GM23338 (cell line): ENCODE data around the gene TBC1D3B. TPM values are rescaled to one million over a fixed set of nuclear protein-coding genes. Genes with fewer than 3 reads are reported as not detected.
"Not testable (repeated sequence)": the region's sequence is repeated elsewhere in the genome, so short reads cannot be mapped to it uniquely, and the experiment has no call there.

Experiments used
- ATAC-seq: fragments of 200-7000 bp; cut with Tn5 transposase; 3 replicates; pipeline ENCODE4 v1.9.1; 2020
- DNase-seq: peaks from one replicate; pipeline ENCODE4 v3.0.0-alpha.2; 2015; ENCODE audit warnings: low spot score
- H2AFZ ChIP-seq: fragments of 200-600 bp; sonication (generic); 2 replicates; pipeline ENCODE4 v1.8.0; 2016; ENCODE audit warnings: antibody characterized with exemption, mild to moderate bottlenecking, moderate library complexity
- H3F3A ChIP-seq: fragments of 200-600 bp; sonication (generic); replicated peaks from 2 replicates; pipeline ENCODE4 v1.8.0; 2017; ENCODE audit warnings: antibody characterized with exemption, mixed run types, low read depth
- H3K27ac ChIP-seq: fragments of 200-600 bp; sonication (generic); 2 replicates; pipeline ENCODE4 v1.6.1; 2016; ENCODE audit warnings: low read depth
- H3K27me3 ChIP-seq: fragments of 200-600 bp; sonication (generic); 2 replicates; pipeline ENCODE4 v1.8.0; 2016; ENCODE audit warnings: mild to moderate bottlenecking, mixed run types, moderate library complexity; ENCODE audit not compliant: insufficient read depth
- H3K36me3 ChIP-seq: fragments of 200-600 bp; sonication (generic); 2 replicates; pipeline ENCODE4 v1.8.0; 2016; ENCODE audit warnings: mild to moderate bottlenecking; ENCODE audit not compliant: insufficient read depth
- H3K4me1 ChIP-seq: fragments of 200-600 bp; sonication (generic); 2 replicates; pipeline ENCODE4 v1.8.0; 2016; ENCODE audit warnings: mild to moderate bottlenecking, moderate library complexity; ENCODE audit not compliant: insufficient read depth
- H3K4me2 ChIP-seq: fragments of 200-600 bp; sonication (generic); 2 replicates; pipeline ENCODE4 v1.7.1; 2017; ENCODE audit warnings: mixed run types
- H3K4me3 ChIP-seq: fragments of 200-600 bp; sonication (generic); 2 replicates; pipeline ENCODE4 v1.6.1; 2016; ENCODE audit warnings: mixed run types
- H3K79me2 ChIP-seq: fragments of 200-600 bp; sonication (generic); replicated peaks from 2 replicates; pipeline ENCODE4 v1.8.0; 2017; ENCODE audit warnings: mild to moderate bottlenecking; ENCODE audit not compliant: insufficient read depth
- H3K9me2 ChIP-seq: fragments of 200-600 bp; sonication (generic); 2 replicates; pipeline ENCODE4 v1.8.0; 2017; ENCODE audit not compliant: insufficient read depth
- H4K20me1 ChIP-seq: fragments of 200-600 bp; sonication (generic); replicated peaks from 2 replicates; pipeline ENCODE4 v1.8.0; 2017; ENCODE audit warnings: mild to moderate bottlenecking; ENCODE audit not compliant: insufficient read depth
- H3K27ac Mint-ChIP-seq: 2 replicates; pipeline ENCODE4 v1.8.0; 2020; ENCODE audit warnings: inconsistent platforms, mild to moderate bottlenecking, moderate library complexity, mixed read lengths
- H3K27me3 Mint-ChIP-seq: 3 replicates; pipeline ENCODE4 v1.8.0; 2022; ENCODE audit warnings: low read depth, mild to moderate bottlenecking, moderate library complexity, mixed read lengths, inconsistent platforms; ENCODE audit not compliant: insufficient read depth, poor library complexity
- H3K36me3 Mint-ChIP-seq: 3 replicates; pipeline ENCODE4 v1.8.0; 2021; ENCODE audit warnings: low read depth, mild to moderate bottlenecking, inconsistent platforms, moderate library complexity, mixed read lengths
- H3K4me1 Mint-ChIP-seq: 3 replicates; pipeline ENCODE4 v1.8.0; 2020; ENCODE audit warnings: mild to moderate bottlenecking, inconsistent platforms, mixed read lengths
- H3K4me3 Mint-ChIP-seq: 3 replicates; pipeline ENCODE4 v1.8.0; 2021; ENCODE audit warnings: moderate library complexity, mild to moderate bottlenecking, inconsistent platforms, mixed read lengths
- H3K9me3 Mint-ChIP-seq: 3 replicates; pipeline ENCODE4 v1.8.0; 2020; ENCODE audit warnings: moderate library complexity, mild to moderate bottlenecking, inconsistent platforms, mixed read lengths
- CREB1 ChIP-seq: fragments of 250-450 bp; sonication (Bioruptor Pico); IDR thresholded peaks from 2 replicates; pipeline ENCODE4 v1.5.0; 2020; ENCODE audit warnings: low read depth, mild to moderate bottlenecking, moderate library complexity
- EZH2 ChIP-seq: fragments of 200-600 bp; sonication (generic); IDR thresholded peaks from one replicate; pipeline ENCODE4 v1.8.0; 2017; ENCODE audit warnings: antibody characterized with exemption, mild to moderate bottlenecking, low read depth; ENCODE audit not compliant: unreplicated experiment
- EZH2phosphoT487 ChIP-seq: fragments of 200-600 bp; sonication (generic); IDR thresholded peaks from one replicate; pipeline ENCODE4 v1.8.1; 2018; ENCODE audit warnings: antibody characterized with exemption; ENCODE audit not compliant: unreplicated experiment
- JUNB ChIP-seq: IDR thresholded peaks from one replicate; pipeline ENCODE4 v1.6.1; 2016; ENCODE audit warnings: antibody characterized with exemption; ENCODE audit not compliant: unreplicated experiment
- POLR2AphosphoS5 ChIP-seq: IDR thresholded peaks from 2 replicates; pipeline ENCODE4 v1.6.1; 2016; ENCODE audit warnings: antibody characterized with exemption, low read depth
- REST ChIP-seq: IDR thresholded peaks from one replicate; pipeline ENCODE4 v1.6.1; 2018; ENCODE audit warnings: antibody characterized with exemption; ENCODE audit not compliant: unreplicated experiment
- ZNF114 ChIP-seq: fragments of 250-450 bp; sonication (Bioruptor Pico); IDR thresholded peaks from 2 replicates; pipeline ENCODE4 v1.5.0; 2020; ENCODE audit warnings: mild to moderate bottlenecking, moderate library complexity
- ZNF331 ChIP-seq: fragments of 250-450 bp; sonication (Bioruptor Pico); IDR thresholded peaks from 2 replicates; pipeline ENCODE4 v1.5.0; 2020; ENCODE audit warnings: low read depth, mild to moderate bottlenecking, moderate library complexity
- ZNF462 ChIP-seq: fragments of 250-450 bp; sonication (Bioruptor Pico); IDR thresholded peaks from 2 replicates; pipeline ENCODE4 v1.5.0; 2020; ENCODE audit warnings: mild to moderate bottlenecking, moderate library complexity
- polyA plus RNA-seq: library from polyadenylated mRNA; unstranded; fragments of >200 nt; fragmentation: Nextera tagmentation; extraction: Ambion mirVana; gene quantifications from 2 replicates; pipeline ENCODE4 v1.2.1, GENCODE V29; 2016
- total RNA-seq: library from RNA; depleted of rRNA; stranded (reverse); fragments of >200 nt; shearing (Covaris generic); gene quantifications from 2 replicates; pipeline ENCODE4 v1.2.3, GENCODE V29; 2014

Gene TBC1D3B
- total and polyA plus RNA-seq, 2 experiments from 2014 or later, result 0.95 to 1.3 TPM

- Histone ChIP-seq H3K9me2 (peaks cover 5% of the 10 kb centered on the region), H3K27ac (no peak overlapping the region), H2AFZ (no peak overlapping the region), H3K27me3 (no peaks in the 10 kb centered on the region), H3K36me3 (no peaks in the 10 kb centered on the region), H3K79me2 (no peaks in the 10 kb centered on the region), H4K20me1 (no peaks in the 10 kb centered on the region), H3F3A (no peaks in the 10 kb centered on the region), H3K4me3 (no peak overlapping the region), H3K4me1 (no peaks in the 10 kb centered on the region), H3K4me2 (no peak overlapping the region)
- DNase-seq (no peak), ATAC-seq (no peak)
- Mint-ChIP-seq H3K4me1 (peaks cover 10% of the 10 kb centered on the region; the same call in 2 of the 3 replicates), H3K27ac (no peak overlapping the region), H3K4me3 (no peak overlapping the region), H3K27me3 (peaks cover 3% of the 10 kb centered on the region), H3K9me3 (no peaks in the 10 kb centered on the region), H3K36me3 (no peaks in the 10 kb centered on the region)
- no peak for TF ChIP-seq EZH2phosphoT487
- TF ChIP-seq POLR2AphosphoS5, result no peak
- TF ChIP-seq REST, result no peak
- TF ChIP-seq CREB1 (CRISPR knock-in tag), result no peak
- TF ChIP-seq EZH2, result no peak
- no peak for TF ChIP-seq ZNF114 (CRISPR knock-in tag)
- TF ChIP-seq ZNF462 (CRISPR knock-in tag), result no peak
- no peak for TF ChIP-seq JUNB
- no peak for TF ChIP-seq ZNF331 (CRISPR knock-in tag)
Observed at GRCh38 chr17:36212272-36212605, 35.8 kb upstream of the TBC1D3B start.

GRCh38 chr17:36211484-36212271 lies 35.2 kb upstream of the TBC1D3B start:
- H3K27ac ChIP-seq, DNase-seq, H3K4me3 ChIP-seq, H3K4me3 Mint-ChIP-seq, H4K20me1 ChIP-seq, H3K36me3 ChIP-seq, H2AFZ ChIP-seq, H3K4me1 ChIP-seq, H3K27ac Mint-ChIP-seq, H3K27me3 ChIP-seq, H3K9me2 ChIP-seq, H3K79me2 ChIP-seq, H3K36me3 Mint-ChIP-seq, H3K27me3 Mint-ChIP-seq, H3F3A ChIP-seq, H3K4me2 ChIP-seq, H3K9me3 Mint-ChIP-seq: not testable (repeated sequence)
- peaks cover 10% of the 10 kb centered on the region; the same call in 2 of the 3 replicates for H3K4me1 Mint-ChIP-seq
- ATAC-seq, result peak; percentile 33; the same call in 2 of the 3 replicates
